Placental epithelial cell (primary cell): ENCODE results near the gene IDH2. TPM values are rescaled to one million over a fixed set of nuclear protein-coding genes. Genes with fewer than 3 reads are reported as not detected.

ENCODE experiments used
- small RNA-seq: library from RNA; depleted of rRNA; stranded (forward); fragments of <200 nt; gene quantifications from one replicate; pipeline ENCODE3, GENCODE V24; 2012
- total RNA-seq: library from RNA; depleted of rRNA; stranded (reverse); fragments of >200 nt; gene quantifications from 2 replicates; pipeline ENCODE4 v1.2.3, GENCODE V29; 2012

The IDH2 gene
- 164 and 219 TPM in 2 replicates for total RNA-seq

DNA sequence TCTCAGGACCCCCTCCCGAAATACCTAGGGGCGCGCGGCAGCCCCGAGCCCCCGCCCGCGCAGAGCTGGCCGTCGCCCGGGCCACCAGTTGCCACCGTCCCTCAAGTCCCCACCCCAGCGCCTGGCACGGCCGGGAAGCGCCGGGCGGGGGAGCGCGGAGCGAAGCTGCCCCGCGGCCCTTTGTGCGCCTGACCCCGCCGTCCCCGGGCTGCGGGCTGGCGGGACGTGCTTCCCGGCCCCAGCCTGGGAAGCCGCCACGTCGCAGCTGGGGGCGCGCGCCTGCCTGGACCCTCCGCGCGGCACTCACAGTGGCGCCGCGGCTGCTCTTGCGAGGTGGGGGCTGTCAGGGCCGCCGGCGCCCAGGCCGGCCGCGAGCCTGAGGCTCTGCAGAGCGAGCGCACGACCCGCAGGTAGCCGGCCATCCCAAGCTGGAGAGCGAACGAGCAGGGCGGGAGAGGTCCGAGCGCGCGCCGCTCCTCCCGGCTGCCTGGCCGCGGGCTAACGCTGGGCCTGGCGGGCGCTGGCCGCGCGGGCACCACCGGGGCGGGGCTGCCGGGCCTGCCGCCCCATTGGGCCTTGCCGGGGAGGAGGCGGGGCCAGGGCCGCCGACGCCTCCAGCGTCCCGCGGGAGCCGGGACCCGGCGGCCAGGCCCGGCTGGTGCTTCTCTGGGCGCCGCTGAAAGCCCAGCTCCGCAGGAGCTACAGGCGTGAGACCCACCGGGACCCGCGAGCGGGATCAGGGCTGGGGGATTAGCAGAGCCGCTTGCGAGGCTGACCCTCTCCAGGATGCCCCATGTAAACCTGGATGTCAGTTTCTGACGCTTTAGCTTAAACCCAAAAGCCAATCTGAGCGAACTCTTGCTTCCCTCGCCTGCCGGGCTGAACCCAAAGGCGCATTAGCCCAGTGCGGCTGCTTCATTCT, at the start of gene IDH2:
TSS of gene IDH2 (minus strand) at position 500 of the 922 bp plus-strand sequence. CDS start at position 422, 78 bp downstream.

Small RNAs within 50 kb of the gene (small RNA-seq; reads per million reads assigned to genes)
- not detected for gene RF00066

Other genes with a start within 250 kb of the IDH2 start
- gene AP3S2, start 208.5 kb downstream of the IDH2 start, total RNA-seq: 34.9 and 61.2 TPM in 2 replicates
- 10.7 and 11.4 TPM in 2 replicates for gene ARPIN, start 189.5 kb downstream of the IDH2 start, total RNA-seq
- 22.8 and 28.2 TPM in 2 replicates for gene ZNF710, start 101.1 kb downstream of the IDH2 start, total RNA-seq
- gene SEMA4B, start 98.9 kb upstream of the IDH2 start, total RNA-seq: 31.0 and 59.7 TPM in 2 replicates
- gene CIB1, start 131.5 kb upstream of the IDH2 start, total RNA-seq: 16.8 and 17.3 TPM in 2 replicates
- 3.8 and 5.9 TPM in 2 replicates for gene GDPGP1, start 131.7 kb upstream of the IDH2 start, total RNA-seq
- gene TTLL13, start 147.1 kb upstream of the IDH2 start, total RNA-seq: not detected in 2 replicates
- gene NGRN, start 163.2 kb upstream of the IDH2 start, total RNA-seq: 57.7 and 82.4 TPM in 2 replicates
- gene ZNF774, start 249.8 kb upstream of the IDH2 start, total RNA-seq: 1.6 and 1.7 TPM in 2 replicates